NCI-H1105 treated with DMSO at 0.1 percent for 48 hours (cell line): ENCODE measurements around the gene CFAP161.
"Not testable (repeated sequence)": the region's sequence is repeated elsewhere in the genome, so short reads cannot be mapped to it uniquely, and the experiment has no call there.

Experiments used
- DNase-seq: peaks from one replicate; lab custom pipeline; 2025; lab: John Stamatoyannopoulos, UW

Gene CFAP161

DNA sequence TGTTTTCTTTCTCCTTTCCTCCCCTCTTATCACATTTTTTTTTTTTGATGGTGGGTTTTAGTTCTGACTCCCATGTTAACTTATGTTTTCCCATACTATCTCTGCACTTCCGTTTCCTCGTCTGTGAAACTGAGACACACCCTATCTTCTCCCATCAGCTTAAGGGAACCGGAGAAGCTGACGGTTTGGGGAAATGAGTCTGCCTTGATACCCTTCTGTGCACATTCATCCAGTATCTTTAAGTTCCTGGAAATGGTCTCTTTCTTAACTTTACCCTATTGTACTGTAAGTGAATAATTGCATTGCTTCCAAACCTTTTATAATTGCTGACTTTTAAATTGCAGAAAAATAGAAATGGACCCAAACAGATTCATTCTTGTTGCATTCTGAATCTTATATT lies 26.2 kb upstream of the CFAP161 start:
- DNase-seq = no peak

- DNase-seq = no peak
Observed at GRCh38 chr15:81108427-81108826, 25.6 kb upstream of the CFAP161 start.

- DNase-seq = no peak
Observed at GRCh38 chr15:81111018-81111417, 23.1 kb upstream of the CFAP161 start.

DNA sequence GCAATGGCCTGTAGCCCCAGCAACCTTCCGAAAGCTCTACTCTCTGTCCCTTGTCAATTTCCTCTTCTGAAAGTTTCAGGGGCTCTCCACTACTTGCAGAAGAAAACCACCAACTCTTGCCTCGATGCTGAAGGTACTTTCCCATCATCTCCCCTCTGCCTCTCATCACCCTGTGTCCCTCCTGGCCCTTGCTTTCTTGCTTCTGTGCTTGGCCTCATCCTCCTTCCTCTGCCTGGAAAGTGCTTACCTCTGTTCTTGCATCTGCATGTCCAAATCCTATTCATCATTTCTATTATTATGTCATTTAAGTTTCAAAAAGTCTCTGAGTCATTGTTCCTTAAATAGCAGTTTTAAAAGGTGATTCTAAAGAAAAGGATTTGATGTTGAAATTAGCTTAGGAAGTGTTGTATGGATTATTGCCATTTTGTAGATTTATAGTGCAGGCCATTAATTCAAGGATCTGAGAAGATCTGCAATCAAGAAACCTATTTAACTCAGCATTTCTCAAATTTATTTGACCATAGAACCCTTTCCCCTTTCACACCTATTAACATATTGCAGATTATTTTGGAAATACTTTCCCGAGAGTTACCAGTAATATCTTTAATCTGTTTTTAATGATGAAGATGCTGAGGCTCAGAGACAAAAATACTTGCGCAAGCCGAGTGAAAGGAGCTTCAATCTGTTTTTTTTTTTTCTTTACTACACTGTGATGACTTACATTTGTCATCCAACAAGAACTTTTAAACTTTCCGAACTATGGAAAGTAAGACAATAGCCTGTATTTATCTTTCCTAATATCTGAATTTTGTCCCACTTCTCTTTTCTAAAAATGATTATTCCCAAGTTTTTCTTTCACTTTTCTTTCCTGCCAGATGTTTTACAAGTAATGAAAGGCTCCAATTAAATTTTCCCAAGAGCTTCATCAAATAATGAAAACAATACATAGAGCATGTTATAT lies 22.3 kb upstream of the CFAP161 start:
- DNase-seq = no peak

DNA sequence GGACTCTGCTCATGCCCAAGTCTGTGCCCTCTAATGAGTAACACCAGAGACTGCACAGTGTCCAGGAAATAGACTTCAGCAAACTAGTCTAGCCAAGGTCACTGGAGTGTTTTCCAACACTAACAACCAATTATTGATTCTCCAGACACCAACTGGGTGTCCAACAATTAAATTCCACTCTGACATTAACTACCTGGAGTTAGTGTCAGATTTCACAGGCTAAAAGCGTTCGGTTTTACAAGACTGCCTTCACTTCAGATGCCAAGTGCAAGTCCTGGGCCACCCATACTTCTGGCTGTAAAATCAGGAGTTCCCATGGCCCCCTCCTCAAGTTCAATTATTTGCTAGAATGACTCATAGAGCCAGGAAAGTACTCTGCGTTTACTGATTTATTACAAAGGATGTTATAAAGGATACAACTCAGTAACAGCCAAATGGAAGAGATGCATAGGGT lies 20.8 kb upstream of the CFAP161 start:
- DNase-seq = peak; percentile 18

DNA sequence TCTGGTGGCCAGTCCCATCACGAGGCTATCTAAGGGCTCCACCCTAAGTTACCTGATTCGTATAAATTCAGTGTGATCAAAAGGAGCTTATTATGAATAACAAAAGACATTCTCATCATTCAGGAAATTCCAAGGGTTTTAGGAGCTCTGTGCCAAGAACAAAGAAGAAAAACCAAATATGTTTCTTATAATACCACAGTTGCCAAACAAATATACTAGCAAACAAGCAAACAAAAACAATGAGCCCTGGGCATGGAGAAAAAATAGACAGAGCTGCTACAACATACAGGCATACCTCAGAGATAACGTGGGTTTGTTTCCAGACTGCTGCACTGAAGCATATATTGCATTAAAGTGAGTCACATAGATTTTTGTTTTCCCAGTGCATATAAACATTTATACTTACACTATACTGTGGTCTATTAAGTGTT lies 20.2 kb upstream of the CFAP161 start:
- no peak for DNase-seq

- DNase-seq = no peak
Observed at GRCh38 chr15:81115054-81115939, 18.8 kb upstream of the CFAP161 start.

- DNase-seq = no peak
Observed at GRCh38 chr15:81117136-81117535, 16.9 kb upstream of the CFAP161 start.

DNA sequence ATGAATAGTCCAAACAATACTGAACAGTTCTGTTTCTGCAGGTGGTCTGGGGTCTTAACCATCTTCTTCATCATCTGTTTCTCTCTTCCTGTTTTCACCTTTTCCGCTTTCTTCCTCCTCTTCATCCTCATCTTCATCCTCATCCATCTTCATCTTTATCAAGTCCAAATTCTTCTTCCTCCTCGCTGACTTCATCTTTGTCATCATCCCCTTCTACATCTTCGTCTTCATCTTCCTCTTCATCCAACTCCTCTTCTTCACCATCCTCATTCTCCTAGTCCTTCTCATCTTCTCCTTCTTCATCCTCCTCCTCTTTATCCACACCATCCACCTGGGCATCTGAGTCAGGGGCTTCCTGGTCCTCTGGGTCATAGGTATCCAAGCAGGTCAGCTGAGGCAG lies 16.5 kb upstream of the CFAP161 start:
- DNase-seq = no peak

DNA sequence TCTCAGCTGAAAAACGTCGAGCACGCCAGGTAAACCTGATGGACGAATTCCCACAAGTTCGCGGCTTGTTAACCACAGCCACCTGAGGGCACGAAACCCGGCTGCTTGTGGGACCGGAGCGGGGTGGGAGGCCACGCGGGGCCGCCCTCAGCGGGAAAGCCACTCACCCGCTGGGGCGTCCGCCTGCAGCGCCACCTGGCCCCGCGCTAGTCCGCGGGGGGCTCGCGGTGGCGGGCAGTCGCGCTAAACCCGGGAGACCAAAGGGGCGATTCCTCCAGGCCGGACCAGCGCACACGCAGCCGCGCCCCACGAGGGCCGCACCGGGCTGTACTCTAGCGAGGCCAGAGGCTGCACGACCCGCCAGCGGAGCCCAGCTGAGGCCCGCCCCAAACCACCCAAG lies 15.7 kb upstream of the CFAP161 start:
- no peak for DNase-seq

DNA sequence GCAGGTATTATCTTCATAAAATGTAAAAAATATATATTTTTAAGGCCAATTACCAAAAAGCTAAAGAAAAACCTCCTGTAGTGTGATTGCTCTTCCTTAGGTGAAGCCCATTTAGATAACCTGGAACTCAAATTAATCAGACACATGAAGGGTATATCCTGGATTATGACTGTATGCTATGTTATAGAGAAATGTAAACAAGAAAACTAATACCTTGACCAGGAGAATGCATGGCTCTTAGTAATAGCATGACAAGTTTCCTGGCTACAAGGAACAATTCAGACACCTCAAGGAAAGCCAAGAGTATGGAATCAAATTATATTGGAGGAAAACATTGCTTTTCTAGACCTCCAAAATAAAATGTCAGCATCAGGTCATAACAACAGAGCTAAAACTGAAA lies 14.0 kb upstream of the CFAP161 start:
- DNase-seq = no peak

DNA sequence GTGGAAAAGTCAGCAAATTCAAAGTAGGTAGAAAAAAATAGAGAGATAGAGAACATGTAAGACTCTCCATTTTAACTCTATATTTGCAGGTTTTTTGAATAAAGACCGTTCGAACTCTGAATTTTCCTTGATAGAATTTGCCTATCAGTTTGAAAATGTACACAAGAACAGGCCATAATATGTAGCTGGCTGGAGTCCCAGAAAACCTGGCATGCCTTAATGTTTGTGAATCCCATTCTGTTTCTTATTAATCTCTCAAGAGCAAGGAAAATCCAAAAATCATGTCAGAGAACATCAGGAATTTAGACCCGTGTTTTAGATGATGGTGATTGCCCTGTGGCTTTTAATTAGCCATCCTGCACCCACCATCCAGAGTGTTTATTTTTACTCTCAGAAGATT lies 7.2 kb upstream of the CFAP161 start:
- peak; percentile 4 for DNase-seq

- DNase-seq = not testable (repeated sequence)
Observed at GRCh38 chr15:81141478-81141877, 7.4 kb downstream of the CFAP161 start.

DNA sequence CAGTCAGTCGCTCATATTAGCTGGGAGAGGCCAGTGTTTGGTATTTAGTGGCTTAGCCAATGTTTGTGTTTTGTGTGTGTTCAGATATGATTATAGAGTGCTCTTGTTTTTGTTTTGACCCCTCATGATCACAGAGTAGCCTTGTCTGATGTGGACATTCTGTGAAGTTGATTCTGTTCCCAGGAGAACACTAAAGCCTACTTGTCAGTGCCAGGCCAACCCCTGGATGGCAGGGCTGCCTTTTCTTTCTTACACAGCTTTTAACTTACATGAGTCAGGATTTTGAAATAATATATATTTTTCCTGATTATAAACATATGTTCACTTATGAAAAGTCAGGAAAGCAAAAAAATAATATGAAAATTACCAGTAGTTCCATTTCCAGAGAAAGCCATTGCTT lies 11.9 kb downstream of the CFAP161 start:
- DNase-seq = no peak

GRCh38 chr15:81146466-81146865 lies 12.4 kb downstream of the CFAP161 start:
- DNase-seq = no peak

GRCh38 chr15:81151389-81151788 lies 17.3 kb downstream of the CFAP161 start:
- DNase-seq = no peak

DNA sequence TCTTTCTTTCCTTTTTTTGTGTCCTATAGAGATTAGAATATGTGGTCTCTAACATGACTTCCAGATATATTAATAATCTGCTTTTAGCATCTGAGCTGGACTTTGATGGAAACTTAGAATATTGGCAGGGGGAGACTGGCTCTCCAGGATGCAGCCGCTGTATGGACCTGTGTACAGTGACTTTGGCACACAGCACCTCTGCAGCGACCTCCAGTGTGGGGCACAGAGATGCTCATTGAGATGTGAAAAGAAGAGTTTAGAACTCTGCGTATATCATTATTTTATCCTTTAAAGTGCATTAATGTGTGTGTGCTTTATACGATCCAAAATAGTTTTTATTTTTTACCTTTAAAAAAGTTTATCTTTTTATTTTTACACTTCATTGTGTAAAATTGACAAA lies 18.3 kb downstream of the CFAP161 start:
- no peak for DNase-seq

- DNase-seq = no peak
Observed at GRCh38 chr15:81152799-81153198, 18.7 kb downstream of the CFAP161 start.

DNA sequence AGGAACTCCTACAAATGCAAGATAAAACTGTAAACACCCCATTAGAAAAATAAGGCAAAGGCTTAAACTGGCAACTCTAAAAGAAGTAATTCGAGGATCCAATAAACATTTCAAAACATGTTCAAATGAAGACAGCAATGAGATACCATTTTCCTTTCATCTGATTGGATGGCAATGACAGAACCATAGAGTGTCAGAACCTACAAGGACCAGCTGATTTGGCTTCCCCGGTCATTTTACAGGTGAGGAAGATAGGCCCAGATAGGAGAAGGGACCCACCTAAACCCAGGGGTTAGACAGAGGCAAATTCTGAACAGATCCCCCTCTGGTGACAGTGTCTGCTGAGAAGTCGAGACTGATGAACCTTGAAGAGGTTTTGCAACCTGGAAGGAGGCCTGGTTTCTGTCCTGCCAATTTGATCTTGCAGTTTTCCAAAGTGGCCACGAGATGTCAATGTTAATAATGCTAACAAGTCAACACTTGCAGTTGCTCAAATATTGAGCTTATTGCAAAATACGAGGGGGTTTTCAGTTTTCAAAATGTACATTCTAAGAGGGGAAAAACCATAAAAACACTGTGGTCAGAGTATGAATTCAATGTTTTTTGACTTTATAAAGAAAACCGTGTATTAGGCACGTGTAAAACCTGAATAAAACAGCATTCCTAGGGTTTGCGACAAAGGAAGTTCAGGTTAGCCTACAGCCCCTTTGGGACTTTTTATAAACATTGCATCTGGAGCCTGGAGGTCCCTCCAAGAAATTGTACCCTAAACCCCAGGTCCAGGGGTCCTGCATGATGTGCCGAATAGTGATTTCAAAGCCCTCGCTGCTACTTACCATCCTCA lies 21.5 kb downstream of the CFAP161 start:
- no peak for DNase-seq

- DNase-seq = no peak
Observed at GRCh38 chr15:81156324-81156723, 22.3 kb downstream of the CFAP161 start.

GRCh38 chr15:81157195-81157938 lies 23.3 kb downstream of the CFAP161 start:
- no peak for DNase-seq
